T-helper 22 cell (primary cell): ENCODE data around the gene GSN.

Experiments used
- DNase-seq: peaks from one replicate; pipeline ENCODE4 v3.0.0-alpha.2; 2020; ENCODE audit warnings: low read depth

Gene GSN

DNA sequence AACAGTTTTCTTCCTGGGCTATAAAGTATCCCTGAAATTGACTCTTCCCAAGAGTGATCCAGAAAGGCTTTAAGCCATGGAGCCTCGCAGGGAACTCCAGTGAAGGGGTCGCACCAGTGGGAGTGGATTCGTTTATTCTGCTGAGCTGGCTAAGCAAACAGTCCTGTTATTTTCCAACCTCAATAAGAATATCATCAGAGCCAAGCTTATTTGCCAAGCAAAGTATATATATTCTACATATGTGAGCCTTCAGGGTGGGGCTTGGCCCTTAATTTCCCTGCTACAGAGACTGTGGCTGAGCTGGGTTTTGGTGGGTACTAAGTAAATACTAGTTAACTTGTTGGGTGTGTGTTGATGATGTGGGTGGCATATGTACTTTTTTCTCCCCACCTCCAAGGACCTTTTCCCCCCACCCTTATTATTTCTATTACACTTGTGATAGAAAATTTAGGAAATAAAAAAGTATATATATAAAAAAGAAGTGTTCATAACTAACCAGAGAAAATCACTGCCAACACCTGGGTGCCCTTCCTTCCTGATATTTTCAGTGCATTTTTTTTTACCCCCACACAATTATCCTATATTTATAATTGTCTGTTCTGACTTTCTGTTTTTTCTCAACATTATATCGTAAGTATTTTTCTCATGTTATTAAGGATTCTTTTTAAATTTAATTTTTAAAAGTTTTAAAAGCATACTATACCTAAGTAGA lies 5.3 kb downstream of the GSN start:
- no peak for DNase-seq

DNA sequence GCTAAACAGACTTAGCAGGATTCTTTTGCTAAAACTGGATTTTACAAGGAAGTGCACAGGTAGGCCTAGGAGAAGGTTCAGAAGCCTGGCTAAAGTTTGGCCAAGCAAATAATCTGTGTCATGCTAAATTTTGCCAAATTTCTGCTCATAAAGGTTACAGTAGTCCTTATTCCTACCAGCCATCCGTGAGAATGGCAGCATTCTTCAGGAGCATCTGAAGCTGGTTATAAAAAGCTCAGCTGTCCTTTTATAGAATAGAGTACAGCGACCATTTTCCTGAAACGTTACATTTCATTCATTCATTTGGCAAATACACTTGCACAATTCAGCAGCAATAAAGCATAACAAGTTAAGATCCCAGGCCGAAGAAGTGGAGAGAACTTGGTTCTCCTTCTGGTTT lies 6.9 kb downstream of the GSN start:
- no peak for DNase-seq

DNA sequence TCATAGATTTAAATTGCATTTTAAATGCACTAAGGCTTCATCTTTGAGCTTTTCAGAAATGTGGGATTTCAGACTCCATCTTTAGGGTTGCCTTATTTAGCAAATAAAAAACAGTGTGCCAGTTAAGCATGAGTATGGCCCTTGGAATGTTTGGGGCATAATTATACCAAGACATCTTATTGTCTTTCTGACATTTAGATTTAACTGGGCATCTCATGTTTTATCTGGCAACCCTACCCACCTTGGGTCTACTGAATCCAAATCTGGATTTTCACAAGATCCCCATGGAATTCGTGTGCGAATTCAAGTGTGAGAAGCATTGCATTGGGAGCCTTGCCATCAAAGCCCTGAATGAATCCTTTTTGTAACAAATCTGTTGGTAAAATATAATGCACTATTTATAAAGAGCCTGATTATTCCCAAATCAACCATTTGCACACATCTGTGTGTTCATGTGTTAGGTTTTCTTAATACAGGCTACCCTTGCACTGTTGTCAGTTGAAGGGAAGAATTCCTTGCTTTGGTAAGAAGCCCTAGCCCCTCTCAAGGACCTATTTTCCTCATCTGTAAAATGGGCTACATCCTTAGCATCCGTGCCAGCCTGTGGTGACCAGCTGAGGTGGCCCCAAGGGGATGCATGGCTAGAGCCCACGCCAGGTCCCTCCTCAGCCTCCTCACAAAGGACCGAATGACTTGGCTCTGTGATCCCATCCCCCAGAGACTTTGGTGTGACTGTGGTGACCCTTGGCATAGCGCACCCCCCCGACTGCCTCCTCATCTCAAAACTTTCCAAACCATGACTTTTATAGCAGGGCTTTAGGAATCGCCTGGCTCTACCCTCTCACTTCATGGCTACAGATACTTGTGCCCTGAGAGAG lies 8.1 kb downstream of the GSN start:
- no peak for DNase-seq

DNA sequence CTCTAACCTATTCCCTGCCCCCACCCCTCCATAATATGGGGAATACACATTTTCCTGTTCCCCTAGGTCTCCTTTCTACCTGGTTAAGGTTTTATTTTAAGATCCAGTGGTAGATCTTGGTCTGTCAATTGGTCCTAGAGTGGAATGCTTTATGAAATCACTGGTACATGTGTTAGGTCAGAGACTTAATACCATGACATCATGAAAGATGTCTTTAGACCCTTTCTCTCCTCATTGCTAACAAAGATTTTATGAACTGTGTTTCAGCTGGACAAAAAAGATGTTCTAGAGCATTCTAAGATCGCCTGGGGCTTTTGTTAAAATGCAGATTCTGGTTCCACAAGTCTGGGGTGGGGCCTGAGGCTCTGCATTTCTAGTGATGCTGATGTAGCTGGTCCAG lies 9.1 kb downstream of the GSN start:
- no peak for DNase-seq

DNA sequence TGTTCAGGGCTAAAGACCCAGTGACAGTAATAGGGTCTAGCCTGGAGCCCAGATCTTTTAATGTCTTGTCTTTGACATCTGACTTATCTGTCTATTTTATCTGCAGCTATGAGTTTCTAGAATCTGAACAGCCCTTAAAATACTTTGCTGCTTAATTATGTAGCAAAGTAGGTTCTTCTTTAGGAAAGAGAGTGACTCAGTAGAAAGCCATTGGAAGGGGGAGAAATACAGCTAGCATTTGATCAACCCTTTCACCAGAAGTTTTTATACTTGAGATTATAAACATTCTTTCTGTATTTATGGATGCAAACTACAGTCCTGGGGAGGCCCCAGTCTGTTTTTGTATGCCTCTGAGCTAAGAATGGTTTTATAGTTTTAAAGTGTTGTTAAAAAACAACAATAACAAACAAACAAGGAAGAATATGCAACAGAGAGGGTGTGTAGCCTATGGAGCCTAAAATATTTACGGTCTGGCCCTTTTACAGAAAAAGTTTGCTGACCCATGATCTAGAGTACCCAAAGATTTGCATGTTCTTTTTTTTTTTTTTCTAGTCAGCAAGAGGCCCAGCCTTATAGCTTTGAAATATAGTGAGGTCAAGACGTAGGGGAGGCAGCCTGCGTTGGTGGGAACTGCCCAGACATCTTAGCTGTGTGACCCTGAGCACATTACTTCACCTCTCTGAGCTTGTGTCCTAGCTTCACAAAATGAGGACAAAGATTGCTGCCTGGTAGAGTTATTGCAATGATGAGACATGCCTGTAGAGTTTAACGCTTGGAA lies 9.7 kb downstream of the GSN start:
- DNase-seq = no peak

DNA sequence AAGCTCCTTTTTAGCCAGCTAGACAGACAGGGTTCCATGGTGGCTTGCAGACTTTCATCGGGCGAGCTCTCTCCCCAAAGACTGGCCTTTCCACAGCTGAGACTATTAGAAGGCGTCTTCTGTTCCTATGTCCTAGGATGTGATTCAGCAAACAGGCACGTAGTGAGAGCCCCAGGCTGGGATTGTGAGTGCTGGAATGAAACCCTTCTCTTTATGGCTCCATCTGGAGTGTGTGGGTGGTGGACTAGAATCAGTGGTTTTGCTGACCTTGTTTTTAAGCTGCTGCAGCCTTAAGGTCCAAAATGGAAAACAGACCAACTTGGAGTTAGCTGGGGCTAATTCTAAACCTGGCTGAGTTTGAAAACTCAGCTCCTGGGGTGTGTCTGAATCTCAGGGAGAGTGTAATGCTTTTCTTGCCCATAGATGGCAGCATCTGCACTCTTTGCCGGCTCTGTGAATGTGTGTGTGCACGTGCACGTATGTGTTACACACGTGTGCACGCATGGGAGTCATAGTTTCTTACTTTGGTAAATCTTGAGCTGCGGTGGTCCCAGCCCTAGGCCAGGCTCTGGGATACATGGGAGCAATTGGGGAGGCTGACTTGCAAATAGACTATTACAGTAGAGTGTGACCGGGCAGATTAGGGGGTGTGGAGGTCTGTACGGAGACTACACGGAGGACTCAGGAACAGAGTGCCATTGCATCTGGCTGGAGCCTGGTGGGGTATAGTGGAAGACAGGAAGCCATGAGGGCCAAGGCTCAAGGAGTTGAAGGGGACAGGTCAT lies 10.7 kb downstream of the GSN start:
- no peak for DNase-seq

DNA sequence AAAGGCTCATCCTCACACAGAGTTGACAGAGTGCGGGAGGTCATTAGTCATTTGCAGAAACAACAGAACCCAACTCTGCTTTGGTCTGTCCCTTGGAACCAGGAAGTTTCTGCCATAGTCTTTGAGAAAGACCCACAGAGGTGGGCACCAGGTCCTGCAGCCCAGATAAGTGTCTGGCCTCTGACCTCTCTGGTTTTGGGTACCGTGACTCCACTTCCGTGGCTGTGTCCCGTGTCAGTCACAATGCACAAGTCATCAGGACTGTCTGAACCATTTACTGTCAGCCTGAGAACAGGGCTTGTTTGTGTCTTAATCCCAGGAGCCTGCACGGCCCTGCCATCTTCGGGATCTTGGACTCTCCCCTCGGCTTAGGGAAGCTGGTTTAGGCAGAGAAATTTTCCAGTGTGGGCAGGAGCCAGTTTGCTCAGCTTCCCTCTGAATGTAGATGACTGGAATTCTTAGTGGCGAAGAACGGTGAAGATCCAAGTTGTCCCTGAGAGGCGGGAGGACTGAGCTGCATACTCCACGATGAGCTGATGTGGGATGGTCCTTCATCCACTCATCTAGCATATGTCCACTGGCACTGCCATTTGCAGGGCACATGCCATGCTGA lies 11.9 kb downstream of the GSN start:
- no peak for DNase-seq

DNA sequence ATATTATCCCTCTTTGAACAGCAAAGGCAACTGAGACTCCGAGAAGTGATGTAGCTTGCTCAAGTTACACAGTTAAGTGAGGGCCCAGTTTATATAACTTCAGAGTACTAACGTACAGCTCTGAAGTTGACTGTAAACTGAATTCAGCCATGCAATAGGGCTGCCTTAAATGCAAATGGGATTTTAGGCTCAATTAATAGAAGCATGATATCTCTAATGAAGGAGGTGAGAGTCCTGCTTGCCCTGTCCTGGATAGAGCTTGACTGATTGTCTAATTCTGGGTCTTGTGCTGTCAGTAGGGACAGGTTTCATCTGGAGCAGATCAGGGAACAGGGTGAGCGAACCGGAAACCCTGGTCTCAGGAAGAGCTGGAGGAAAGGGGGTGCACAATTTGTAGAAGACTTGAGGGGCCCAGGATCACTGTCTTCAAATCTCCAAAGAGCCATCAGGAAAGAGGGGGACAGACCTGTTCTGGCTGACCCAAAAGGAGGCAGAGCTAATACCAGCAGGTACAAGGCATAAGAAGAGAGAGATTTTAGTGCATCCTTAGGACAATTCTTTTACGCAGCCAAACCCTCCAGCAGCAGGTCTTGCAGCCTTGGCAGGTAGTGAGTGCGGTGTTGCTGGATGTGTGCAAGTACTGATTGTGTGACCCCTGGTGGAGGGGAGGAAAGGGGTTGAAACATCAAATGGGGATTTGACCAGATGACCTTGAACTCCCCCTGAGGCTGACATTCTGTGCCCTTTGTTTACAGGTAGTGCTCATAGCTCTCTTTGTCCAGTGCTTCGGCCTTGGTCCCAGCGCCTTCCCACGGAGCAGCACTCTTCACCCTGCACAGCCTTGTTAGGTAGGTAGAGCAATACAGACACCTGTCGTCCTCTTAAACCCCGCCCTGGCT lies 13.0 kb downstream of the GSN start:
- DNase-seq = no peak

DNA sequence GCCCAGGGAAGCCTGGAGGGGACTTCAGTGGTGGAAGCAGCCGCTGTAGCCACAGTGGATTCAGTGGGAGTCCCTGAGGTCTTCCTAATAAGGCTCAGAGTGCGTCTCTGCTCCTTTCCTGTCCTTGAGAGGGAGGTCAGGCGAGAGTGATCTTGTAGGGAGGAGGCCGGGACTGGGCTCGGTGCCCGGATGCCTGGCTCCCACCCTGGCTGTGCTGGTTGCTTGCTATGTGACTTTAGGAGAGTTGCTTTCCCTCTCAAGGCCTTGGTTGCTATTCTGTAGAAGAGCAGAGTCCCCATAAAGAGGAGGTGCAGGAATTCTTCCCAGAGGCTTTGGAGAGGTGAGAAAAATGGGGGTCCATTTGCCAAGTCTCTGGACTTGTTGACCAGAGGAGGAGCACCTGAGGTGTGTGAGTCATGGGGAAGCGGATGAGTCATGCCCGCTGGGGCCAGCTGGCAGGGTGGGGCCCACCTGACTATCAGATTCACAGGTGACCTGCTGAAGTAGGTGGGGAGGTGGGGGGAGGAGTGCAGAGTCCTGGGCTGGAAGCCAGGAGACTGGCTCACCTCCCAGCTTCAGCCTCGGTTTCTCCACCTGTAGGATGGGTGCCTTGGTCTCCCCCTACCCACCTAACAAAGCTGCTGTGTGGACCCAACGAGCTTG lies 13.8 kb downstream of the GSN start:
- no peak for DNase-seq

DNA sequence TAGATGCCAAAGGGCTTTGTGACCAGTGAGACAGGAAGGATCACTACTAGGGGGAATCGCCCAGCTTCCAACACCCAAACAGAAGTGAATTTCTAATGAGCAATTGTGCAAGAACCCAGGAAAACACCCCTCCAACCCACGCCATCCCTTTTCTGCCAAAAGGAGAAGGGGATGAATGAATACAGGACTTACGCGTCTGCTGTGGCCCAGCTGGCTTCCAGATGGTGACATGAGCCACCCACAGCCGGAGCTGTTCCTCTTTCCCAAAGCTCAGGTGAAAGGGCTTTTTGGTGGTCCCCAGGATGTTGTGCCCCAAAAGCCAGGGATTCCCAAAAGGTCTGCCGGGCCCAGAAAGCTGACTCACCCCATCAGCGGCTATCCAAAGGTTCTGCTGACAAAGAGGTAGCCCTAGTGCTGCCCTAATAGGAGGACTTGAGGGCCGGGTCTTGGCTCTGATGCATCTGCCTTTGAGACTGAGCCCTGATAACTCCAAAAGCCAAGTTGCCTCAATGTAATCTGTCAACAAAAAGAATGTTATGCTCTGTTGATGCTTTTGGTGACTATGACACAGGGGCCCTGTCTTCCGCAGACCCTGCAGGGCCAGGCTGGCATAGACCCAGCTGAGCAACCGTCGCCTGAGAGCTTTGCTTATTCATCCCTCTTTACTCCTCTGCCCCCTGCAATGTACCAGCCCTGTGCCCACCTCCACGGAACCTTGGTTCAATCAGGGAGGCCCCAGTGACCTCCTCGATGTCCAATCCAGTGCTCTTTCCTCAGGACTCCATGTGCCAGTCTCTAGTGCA lies 14.5 kb downstream of the GSN start:
- DNase-seq = no peak

DNA sequence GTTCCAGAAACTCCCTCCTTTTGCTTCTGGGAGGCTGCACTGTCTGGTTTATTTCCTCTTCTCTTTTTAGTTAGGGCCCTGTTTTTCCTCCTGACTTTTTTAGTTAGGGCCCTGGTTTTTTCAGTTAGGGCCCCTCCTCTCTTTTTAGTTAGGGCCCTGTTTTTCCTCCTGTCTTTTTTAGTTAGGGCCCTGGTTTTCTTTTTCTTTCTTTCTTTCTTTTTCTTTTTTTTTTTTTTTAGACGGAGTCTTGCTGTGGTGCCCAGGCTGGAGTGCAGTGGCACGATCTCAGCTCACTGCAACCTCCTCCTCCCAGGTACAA lies 15.1 kb downstream of the GSN start:
- DNase-seq = no peak

DNA sequence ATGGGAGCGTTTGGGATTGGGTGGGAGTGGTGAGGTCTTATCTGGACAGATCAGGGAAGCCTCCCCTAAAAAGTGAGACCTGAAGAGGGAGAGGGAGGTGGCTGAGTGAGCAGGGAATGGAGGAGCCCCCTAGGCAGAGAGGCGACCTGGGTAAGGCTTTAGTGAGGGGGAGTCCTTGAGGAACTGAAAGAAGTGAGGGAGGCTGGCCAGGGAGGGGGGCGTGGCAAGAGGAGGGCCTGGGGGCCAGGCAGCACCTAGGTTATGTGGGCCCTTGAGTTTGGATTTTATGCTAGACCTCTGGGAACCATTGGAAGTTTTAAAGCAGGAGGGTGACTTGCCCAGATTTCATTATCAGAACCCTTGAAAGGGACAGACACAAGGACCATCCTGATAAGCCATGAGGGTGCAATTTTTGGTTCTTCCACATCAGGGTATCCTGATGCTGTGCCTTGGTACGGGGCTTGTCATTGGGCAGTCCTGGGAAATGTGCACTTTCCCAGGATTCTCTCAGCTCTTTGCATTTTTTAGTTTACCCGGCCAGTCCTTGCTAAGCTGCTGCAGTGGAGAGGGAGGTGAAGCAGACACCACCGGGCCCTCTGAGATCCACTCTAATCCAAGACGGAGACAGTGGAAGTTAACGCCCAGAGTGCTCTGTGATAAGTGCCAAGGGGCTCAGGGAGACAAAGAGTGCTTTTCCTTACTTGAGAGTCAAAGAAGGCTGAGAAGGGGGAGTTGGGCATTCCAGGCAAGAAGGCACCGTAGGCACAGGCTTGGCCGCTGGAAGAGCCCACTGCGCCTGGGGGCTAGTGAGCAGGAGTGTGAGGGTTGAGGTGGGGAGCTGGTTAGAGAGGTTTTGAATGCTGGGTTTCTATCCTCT lies 16.1 kb downstream of the GSN start:
- no peak for DNase-seq

DNA sequence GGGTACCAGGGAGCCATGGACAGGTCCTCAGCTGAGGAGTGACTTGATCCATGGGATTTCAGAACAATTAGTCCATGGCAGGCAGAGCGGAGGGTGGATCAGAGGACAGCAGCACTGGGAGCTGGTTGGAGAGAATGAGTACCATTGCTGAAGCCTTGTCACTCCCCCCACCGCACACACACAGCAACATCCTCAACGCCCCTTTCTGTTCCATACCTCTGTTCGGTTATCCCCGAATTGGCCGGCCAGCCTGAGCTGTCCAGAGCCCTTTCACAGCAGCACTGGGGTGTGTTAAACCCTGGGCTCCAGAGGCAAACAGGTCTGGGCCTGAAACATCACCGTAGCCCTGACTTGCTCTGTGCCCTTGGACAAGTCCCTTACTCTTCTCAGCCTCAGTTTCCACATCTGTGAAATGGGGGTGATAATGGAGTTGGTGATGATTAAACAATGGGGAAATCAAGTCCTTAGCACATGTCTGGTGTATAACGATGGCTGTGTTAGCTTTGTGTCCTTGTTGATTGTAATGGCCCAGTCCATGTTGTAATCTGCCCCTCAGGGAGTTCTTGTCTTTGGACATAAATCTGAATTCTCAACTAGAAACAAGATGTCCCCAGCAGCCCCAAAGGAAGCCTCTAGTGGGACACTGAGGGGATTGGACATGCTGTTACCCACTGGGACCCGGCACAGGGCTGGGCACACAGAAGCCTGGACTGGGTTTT lies 16.9 kb downstream of the GSN start:
- no peak for DNase-seq

DNA sequence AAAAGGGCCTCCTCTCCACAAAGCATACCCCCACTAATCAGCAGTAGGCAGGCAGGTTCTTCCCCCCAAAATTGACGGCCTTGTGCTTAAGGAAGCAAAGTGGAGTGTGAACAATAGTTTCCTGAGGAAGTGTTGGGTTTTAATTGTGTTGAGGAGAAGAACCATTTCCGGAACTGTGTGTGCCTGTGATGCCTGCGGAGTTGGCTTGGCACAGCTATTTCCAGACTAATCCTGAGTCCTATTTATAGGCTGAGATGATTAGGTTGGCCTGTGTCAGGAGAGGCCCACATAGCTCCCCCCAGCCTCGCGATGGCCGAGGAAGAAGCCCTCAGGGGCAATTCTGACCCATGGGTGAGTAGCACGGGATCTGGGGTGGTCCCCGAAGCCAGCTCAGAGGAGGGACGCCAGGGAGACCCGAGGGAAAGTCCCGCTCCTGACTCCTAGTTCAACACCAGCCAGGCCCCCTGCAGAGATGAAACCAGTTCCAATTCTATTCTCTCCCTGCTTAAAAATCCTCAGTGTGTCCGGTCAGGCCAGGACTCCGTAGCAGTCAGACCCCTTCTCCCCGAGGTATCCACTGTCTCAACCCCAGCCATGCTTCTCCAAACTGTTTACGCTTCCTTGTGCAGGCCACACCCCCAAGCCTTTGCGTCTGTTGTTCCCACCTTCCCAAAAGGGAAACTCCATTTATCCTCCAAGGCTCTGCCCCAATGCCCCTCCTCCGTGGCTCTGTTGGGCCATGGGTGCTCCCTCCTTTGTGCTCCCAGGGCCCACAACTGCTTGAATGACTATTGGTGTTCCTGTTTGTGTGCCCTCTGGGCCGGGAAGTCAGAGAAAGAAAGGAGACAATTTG lies 18.1 kb downstream of the GSN start:
- no peak for DNase-seq

DNA sequence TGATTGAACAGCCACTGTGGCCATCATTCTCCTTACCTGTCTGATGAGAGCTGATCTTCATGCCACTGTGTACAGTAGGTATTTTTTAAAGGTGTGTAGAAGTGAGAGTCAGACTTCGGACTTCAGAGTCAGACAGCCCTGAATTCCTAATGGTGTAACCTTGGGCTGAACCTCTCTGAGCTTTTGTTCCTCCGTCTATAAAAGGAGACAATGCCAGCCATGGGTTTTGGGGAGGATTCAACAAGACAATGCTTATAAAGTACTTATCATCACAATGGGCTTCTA lies 18.7 kb downstream of the GSN start:
- DNase-seq = no peak

DNA sequence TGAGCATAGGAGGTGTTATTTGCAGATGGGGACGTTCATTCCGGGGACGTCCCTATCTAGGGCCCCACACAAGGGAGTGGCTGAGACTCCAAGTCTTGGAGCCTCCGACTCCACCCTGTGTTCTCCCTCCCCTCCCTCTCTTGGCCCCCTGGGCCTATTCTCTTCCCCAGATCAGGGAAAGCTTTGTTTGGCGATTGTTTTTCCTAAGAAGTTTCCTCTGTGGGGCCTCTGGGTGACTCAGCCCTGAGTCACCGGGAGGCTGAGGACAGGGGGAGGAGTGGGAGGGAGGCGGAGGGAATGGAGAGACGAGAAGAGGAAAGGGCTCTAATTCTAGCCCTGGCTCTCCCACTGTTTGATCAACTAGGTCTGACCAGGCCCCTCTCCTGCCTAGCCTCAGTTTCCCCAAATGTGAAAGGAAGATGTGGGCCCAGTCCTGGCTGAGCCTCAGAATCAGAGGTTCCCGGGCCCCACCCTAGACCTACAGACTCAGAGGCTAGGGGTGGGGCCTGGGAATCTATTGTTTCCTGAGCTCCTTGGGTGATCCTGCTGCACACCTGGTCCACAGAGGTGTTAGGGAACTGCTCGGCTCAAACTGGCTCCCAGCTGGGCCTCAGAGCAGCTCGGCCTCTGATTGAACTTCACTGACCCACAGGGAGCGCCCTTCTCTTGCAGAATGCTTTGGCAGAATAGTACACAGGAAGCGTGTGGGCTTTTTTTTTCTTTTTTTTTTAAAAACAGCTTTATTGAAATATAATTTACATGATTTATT lies 19.2 kb downstream of the GSN start:
- DNase-seq = no peak
